Ovary (tissue), 3 donors: ENCODE results near the gene INPP5B.

ENCODE experiments used
- EP300 ChIP-seq: sonication (generic); formaldehyde crosslinking; IDR thresholded peaks from one replicate; pipeline ENCODE4 v1.6.1; 2017; ENCODE audit warnings: antibody characterized with exemption
- POLR2A ChIP-seq: fragments of 450-650 bp; IDR thresholded peaks from one replicate; pipeline ENCODE4 v1.6.1; 2017; ENCODE audit warnings: antibody characterized with exemption, mild to moderate bottlenecking, moderate library complexity
- TF ChIP-seq, protein P1 (sequence below), 3 donors: fragments of 450-650 bp in 2 of 3; fragments of 200-600 bp in 1 of 3; IDR thresholded peaks; one replicate each; pipeline versions ENCODE4 v1.5.1 to v1.8.0; 2016 to 2022; ENCODE audit warnings: antibody characterized with exemption in 3 of 3, mild to moderate bottlenecking in 1 of 3
- donor health status: DM: no; HTN: no; CAD: no.

DNA sequence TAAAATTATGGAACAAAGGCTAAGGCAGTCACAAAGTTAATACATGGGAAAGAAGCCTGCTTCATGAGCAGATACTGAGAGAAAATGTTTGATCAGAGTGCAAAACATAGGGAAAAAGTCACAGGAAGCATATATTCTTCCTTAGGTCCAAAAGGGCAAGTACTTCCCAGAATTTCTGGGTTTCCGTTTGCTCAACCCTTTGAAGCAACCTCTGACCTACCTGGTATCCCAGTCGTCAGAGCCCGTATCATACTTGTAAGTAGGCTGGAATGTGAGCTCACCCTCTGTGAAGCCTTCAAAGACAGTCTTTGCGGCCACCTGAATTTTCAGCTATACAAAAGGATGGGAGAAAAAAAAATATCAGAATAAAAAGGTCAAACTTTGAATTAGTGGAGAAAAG, 67.0 kb downstream of the INPP5B start:
- TF ChIP-seq, protein P1, sequence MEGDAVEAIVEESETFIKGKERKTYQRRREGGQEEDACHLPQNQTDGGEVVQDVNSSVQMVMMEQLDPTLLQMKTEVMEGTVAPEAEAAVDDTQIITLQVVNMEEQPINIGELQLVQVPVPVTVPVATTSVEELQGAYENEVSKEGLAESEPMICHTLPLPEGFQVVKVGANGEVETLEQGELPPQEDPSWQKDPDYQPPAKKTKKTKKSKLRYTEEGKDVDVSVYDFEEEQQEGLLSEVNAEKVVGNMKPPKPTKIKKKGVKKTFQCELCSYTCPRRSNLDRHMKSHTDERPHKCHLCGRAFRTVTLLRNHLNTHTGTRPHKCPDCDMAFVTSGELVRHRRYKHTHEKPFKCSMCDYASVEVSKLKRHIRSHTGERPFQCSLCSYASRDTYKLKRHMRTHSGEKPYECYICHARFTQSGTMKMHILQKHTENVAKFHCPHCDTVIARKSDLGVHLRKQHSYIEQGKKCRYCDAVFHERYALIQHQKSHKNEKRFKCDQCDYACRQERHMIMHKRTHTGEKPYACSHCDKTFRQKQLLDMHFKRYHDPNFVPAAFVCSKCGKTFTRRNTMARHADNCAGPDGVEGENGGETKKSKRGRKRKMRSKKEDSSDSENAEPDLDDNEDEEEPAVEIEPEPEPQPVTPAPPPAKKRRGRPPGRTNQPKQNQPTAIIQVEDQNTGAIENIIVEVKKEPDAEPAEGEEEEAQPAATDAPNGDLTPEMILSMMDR (IDR thresholded peaks at IDR 0.05), result no peak
- TF ChIP-seq EP300 (no peak), POLR2A (no peak)
